Stimulated activated CD4-positive, alpha-beta T cell treated with anti-CD3 and anti-CD28 coated beads, Interleukin-12 subunit alpha, Interleukin-12 subunit beta, amount 100 ng/mL, for 24 hours (primary cell): ENCODE data around the gene HOOK1.

Experiments
- DNase-seq, 2 experiments: peaks; one replicate each; pipeline ENCODE4 v3.0.0-alpha.2; 2020; ENCODE audit warnings: low read depth in 2 of 2

Gene HOOK1

DNA sequence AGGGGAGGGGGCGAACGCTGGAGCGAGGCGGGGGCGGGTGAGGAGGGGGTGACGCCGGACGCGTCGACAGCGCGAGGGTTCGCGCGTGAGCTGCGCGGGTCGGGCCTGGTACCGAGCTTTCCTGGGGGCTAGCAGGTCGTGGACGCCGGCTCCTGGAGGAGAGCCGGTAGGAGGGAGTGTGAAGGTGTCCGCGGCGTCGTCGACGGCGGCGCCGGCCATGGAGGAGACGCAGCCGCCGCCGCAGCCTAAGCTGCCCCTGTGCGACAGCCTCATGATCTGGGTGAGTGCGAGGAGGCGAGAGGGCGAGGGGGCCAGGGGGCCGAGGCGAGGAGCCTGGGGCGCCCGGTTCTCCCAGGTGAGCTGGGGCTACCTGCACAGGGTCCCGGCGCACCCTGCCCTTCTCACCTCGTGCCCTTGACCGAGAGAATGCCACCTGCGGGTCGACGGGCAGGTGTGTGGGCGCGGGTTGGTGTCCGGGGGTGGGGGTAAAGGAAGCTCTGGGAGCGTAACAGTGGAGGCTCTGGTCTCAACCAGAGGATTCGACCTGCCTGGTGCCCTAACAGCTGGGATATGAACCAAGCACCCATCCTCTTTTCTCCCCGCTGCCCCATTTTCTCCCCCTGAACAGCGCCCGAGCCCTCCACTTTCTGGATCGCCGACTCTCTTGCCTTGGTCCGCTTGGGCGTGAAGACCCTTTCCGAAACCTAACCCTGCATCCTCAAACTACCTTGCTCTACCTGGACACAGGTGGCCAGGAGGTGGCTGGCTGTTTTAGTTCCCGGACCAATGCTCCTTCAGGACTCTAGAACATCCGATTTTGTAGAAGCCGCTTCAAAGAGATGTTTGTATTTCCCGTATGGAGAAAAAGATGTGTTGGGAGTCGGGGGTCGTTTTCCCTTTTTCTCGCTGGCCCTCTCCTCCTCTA is at the start of gene HOOK1:
TSS of gene HOOK1 (plus strand) at position 49 of the 925 bp plus-strand sequence. CDS start at position 218, 169 bp downstream.
- DNase-seq = no peak

DNA sequence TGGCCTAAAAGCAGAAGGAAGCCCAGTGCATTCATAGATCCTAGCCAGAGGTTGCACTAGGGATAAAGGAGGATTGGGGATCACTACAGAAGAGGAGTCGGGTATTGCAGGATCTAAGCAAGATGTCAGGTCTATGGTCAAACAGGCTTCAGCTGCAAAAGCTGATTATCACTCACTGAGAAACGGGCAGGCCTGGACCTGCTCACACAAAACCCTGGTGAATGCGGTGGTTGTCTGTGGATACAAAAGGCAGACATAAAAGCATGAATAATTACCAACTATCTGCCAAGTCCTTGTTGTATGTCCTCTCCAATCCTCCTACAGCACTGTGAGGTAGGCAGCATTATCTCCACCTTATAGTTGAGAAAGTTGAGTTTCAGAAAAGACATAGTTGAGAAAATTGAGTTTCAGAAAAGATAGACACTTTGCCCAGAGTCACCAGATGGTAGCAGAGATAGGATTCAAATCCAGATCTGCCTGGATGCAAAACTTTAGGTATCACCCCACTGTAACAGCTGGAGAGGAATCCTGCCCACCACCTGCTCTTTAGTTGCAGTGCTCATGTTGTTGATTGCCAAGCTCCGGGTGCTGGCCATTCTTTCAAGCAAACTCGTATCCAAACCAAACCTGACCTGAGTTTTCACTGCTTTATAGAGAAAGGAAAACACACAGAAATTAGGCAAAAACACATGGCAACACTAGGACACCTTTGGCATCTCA is 49.6 kb upstream of the HOOK1 start:
- DNase-seq = no peak

DNA sequence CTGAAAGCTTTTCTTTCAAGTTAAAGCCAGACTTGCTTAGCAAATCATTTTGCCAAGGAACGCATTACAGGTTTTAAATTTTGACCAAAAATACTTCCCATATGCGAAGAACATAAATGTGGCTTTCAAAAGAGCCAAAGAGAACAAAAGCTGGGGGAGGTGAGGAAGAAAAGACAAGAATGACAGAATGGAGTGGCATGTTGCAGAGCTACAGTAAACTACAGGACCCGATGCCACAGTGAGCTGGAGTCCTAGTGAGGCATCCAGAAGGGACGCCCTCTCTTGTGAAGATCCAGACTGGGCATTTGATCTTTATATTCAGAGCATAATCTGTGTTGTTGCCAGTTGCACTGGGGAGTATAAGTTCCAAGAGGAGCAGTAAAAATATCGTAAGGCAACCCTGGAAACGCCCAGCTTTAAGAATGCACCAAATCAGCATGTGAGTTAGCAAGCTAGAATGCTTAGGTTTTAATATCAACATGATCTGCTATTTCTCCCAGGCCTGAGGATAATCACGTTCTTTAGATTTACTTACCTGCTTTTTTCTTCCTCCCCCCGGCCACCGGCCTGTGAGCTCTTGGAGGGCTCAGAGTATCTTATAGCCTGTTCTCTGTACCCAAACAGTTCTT is 48.4 kb upstream of the HOOK1 start:
- DNase-seq = no peak

DNA sequence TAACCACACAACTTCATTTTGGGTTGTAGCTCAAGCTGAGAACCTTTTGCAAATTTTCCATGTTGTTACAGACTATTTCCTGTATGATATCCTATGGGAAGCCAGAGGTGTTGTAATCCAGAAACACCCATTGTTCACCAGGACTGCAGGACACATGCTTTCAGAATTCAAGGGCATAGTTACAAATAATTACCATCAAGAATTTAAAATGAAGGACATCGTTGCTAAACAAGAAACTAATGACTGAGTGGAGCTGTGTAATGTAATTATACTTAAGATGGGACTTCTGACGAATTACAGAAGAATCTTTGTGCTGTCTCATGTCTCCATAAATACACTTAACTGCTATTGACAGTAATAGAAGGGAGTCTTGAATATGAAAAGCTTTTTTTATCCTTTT is 47.6 kb upstream of the HOOK1 start:
- DNase-seq = no peak

DNA sequence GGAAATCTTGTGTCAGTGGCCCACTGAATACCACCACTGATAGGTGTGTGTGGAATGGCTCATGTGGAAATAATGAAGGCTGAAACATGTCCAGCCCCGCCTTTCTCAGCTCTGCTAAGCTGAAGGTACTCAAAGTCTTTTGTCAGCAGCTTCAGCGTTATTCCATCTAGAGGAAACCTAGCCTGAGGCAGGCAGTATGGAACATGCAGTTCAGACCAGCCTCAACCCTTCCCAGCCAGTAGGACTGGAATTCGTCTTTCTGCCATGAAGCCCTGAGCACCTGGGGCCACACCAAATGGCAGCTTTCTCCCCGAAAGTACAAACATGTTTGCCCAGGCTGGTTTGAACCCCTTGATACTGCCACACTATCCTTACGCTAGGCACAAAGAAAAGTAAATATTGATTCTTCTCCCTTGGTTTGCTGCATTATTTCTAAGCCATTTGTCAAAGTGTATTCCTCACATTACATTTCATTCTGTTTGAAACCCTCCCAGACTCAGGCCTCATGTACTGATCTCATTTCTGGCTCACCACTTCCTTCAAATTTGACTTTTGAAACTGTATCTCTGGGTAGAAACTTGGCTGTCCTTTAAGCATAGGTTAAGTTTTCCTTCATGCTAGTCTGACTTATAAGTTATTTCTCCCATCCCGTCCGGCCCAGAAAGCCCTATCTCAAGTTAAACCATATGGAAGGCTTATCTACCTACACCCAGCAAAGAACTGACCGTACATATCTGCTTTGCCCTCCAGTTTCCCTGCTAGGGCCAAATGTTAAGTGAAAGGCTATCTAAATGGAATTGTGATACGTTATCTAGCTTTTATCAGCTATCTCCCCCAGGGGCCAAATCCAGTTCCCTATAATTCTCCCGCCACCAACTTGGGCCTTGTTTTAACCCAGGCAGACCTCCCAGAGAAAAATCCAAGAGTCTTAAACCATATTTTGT is 45.7 kb upstream of the HOOK1 start:
- DNase-seq = no peak

DNA sequence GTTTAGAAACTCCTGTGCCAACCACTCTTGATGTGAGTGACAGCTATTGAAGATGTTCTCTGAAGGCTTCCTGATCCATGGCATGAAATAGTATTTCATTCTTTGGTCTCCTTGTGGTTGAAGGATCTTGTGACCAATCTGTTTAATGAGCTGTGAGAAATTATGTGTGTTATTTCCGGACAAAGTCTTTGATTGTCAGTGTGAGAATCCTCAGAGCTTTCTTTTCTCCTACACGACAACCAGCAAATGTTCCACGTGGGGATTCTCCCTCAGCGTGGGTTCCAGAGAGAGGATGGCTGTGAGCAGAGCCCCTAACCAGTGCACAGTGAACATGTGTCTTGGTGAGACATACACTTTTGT is 45.0 kb upstream of the HOOK1 start:
- DNase-seq = no peak

DNA sequence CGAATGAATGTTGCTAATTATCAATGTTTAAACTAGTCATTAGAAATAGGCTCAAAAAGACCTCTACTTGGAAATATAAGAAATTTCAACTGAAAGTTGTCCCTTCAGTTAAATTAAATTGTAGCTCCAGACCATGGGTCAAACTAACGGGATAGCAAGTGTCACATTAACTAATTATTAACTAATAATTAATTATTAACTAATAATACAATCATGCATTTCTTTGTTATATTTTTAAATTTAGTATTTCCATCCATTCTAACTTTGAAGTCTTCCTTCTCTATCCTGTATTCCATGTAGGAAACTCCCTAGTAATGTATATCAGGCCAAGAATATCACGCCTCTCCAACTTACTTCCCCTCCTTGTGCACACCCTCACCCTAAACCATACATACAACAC is 43.4 kb upstream of the HOOK1 start:
- no peak for DNase-seq

DNA sequence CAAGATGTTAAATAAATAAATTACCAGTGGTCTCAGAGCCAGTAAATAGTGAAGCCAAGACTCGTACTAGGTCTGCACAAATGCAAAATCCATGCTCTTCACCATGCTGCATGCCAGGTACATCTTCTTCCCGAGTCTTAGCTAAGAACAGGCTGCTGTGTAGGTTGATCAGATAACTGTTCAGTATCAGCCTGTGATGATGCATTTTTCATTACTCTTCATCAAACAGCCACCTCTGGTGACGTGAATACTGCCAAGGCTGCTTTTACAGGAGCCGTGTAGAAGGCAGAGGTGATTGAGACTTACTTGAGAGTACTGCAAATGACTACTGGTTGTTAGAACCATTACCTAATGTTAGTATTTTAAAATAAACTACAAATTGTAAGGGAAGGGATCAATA is 39.3 kb upstream of the HOOK1 start:
- no peak for DNase-seq

DNA sequence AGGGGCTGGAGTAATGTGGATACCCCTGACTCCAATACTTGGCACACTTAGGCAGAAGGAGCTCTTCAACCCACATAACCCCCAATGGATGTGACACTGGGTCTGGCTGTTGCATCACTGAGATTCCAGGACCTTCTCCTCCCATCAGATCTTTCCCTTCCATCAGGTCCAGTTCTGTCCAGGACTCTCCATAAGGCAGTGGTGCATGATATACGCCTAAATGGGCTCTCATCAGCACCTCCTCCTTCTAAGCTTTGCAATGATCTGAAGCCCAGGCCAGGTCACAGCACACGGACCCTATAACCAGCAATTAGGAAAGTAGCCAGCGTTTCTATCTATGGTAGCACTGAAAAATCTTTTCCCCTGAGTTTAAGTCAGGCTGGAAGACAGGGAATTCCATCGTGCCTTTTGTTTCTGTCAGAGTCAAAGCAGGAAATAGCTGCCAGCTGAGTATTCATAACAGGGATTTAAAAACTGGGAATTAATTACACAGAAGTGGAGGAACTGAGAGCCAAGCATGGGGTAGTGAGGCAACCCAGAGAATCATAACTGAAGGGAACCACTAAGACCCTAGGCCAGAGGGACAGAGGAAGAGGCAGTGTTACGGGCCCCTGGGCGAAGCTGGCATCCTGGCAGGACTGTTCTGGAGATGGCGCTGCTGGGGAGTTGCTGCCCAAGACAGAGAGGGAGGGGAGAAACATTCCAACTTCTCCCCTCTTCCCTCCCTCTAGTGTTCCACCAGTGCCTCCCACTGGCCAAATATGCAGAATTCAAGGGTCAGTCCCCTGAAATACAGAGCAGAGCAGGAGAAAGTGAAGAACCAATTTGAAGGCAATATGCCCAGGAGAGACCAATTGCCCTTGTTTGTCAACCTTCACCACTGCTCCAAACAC is 37.5 kb upstream of the HOOK1 start:
- DNase-seq = no peak

DNA sequence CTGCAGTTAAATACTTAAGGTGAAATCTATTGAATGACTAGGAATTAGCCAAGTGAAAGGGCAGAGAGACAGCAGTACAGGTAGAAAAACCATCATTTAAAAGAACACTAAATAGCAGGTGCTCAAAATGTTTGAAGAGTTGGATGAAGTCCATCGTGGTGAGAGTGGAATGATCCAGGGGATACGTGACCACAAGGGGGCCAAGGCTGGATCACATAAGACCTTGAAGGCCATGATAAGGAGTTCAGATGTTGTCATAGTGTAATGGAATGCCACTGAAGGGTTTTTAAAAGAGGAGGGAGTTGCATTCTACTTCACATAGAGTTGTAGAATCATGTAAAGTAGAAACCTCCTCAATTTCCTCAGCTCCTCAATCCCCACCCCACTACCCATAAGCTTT is 34.8 kb upstream of the HOOK1 start:
- no peak for DNase-seq

DNA sequence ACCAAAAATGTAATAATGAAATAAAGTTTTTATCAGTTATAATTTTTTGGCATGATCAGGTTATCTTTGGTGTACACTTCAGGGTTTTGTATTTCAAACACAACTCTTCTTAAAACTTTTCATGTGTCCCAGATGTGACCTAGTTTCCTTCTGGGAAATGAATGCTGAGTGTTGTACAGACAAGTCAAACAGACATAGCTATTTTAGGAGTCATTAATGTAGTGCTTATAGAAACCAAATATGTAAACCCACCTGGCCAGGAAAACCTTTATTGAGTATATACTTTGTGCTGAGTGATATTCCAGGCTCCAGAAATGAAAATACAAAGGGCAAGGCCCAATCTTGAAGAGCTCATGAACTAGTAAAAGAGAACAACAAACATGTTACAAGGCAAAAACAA is 25.9 kb upstream of the HOOK1 start:
- no peak for DNase-seq

DNA sequence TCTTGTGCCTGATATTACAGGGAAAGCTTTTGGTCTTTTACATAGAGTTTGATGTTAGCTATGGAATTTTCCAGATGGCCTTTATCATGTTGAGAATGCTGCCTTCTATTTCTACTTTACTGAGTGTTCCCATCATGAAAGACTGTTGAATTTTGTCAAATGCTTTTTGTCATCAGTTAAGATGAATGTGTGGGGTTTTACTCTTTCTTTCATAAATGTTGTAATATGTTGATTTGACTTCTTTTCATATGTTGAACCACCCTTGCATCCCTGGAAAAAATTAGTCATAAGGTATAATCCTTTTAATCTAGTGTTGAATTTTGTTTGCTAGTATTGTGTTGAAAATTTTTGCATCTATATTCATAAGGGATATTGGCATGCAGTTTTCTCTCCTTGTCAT is 16.1 kb upstream of the HOOK1 start:
- DNase-seq = no peak

DNA sequence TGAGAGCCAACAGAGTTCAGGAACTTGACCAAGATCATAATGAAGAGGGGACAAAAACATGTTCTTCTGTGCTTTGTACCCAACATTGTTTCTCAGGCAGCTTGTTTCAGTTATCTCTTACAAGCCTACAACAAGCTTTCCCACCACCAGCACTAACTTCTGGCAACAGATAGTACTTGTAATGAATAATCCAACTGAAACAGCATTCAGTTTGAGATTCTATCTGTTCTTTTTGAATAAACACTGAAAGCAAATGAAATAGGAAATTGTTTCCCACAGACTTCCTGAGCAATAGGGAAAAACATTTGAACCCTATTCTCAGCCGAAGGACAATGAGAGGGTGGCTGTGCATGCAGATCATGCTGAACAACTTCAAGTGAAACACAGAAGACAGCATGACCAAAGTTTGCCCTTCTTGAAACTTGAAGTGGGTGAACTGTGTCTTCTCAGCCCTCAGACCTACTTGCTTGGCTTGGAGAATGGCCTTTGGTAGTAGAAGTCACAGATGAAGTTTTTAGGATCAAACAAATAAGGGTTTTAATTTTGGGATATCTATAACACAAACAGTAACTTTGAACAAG is 11.2 kb upstream of the HOOK1 start:
- DNase-seq = no peak

DNA sequence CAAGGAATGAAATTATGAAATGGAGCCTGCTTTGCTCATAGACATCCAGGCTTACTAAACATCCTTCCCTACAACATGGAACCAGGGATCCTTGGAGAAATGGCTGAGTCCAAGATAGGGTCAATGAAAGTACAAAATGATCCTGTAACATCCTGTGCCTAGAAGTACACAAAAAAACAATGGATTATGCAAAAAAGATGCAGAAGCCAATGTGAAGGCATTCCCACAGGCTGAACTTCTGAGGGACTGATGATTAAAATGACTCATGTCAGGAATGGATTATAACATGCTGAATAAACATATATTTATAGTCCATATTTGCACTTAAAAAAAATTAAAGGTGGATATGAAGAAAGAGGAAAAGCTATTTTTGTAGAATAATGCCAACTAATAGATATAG is 10.4 kb upstream of the HOOK1 start:
- no peak for DNase-seq

DNA sequence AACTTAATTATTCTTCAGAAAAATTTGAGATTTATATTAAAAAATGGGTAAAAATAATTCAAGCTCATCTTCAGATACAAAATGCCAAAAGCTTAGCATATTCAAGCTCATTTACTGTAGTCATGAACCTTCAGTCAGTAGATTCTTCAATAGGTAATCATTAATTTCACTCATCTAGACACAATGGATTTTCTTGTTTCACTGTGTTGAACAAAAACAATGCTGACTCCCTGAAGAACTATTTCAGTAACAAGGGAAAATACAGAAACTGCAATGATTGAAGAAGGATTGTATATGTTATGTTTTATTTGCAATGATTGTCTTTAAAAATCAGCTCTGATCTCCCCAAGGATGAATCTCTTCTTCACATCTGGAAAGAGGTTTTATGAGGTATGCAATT is 9.2 kb upstream of the HOOK1 start:
- no peak for DNase-seq

DNA sequence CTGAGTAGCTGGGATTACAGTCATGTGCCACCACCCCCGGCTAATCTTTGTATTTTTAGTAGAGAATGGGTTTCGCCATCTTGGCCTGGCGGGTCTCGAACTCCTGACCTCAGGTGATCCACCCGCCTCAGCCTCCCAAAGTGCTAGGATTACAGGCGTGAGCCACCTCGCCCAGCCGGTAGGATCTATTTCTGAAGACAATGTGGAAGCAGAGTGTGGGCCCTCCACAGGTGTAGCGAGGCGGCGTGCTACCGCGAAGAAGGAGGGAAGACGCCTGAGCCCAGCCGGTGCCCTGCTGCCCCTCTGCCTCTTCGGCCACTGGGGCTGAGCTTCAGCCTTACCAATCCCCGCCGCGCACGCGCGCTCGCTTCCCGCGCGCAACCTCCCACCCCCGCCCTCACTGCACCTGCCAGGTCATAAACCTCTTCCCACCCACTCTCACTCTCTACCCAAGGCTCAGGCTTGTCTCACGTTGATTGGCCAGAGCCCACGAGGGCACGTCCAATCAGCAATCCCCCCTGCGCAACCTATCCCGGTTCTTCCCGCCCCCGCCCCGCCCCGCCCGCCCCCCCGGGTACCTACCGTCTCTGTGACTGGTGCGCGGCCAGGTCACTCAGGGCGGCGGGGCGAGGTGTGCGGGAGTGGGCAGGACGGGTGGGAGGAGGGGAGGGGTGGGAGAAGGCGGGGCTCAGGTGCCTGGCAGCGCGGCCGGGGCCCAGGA is 409 bp upstream of the HOOK1 start:
- peak; percentile 62 to 75 for DNase-seq

DNA sequence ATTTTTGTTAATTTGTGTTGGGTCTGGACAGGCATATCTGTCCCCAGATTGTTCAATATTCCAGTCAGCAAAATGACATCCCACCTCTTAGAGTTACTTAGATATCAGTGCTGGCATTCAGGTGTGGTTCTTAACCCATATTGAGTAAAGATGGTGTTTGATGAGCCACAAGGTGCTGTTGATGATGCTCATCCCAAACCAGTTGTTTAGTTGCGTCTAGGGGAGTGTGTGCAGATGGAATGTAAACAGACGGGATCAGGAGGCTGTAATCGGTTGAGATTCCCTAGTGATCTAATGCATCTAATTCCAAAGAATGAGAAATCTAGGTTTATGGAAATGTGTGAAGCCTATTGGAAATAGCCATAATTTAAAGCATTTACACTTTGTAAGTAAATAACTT is 1.1 kb downstream of the HOOK1 start:
- no peak for DNase-seq

DNA sequence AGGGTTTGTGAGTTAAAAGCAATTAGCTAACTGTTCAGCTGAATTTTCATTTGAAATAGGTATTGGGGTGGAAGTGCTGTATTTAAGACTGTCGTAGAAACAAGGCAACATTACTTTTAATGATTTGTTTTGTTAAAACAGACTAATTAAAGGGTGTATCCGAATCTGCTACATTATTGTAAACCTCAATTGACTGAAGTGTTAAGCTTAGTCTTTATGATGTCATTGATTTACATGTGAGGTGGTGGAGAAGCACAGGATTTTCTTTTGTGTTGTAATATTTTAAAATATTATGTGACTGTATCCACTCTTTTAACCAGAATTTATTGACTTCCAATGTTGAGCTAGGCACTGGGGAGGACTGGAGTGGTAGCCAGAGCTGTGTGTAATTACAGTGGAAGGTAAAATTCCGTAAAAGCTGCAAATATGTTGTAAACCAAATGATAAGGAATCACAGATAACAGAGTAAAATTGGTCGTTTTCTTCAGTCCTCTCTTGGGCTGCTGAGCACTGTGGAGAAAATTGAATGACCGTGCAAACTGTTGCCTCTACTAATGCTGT is 1.6 kb downstream of the HOOK1 start:
- DNase-seq = no peak
